Gastroesophageal sphincter (tissue), 3 donors: Measurements from ENCODE around the gene NUP160.

Source experiments
- CTCF ChIP-seq, 4 experiments: fragments of 200-600 bp in 2 of 4; fragments of 450-650 bp in 2 of 4; sonication (generic) in 1 of 4; IDR thresholded peaks; one replicate each; pipeline ENCODE4 v1.5.1; 2017 to 2019; ENCODE audit warnings: antibody characterized with exemption in 4 of 4, mild to moderate bottlenecking in 2 of 4, moderate library complexity in 2 of 4
- EP300 ChIP-seq: sonication (generic); formaldehyde crosslinking; IDR thresholded peaks from one replicate; pipeline ENCODE4 v1.6.1; 2017; ENCODE audit warnings: antibody characterized with exemption, mild to moderate bottlenecking

DNA sequence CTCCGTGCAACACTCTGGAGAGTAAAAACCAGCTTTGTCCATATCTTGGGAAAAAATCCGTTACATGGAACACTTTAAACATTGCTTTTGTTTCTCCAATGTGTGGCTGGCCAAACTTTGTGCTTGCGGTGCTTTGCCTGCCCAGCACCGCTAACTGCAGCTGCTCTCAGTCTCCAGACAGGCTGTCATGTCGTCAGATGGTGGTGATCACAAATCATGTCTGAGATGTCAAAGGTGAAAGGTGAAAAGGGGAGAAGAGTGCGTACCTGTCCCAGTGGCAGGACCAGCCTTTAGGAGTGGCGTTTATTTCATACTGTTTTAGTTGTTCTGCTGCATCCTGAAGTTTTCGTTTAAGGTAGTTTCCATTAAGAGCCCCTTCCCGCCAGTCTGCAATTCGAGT is 115.9 kb downstream of the NUP160 start:
- TF ChIP-seq CTCF (IDR thresholded peaks at IDR 0.05) (no peak), EP300 (no peak)
